ENCODE results near the gene AMELY.

The AMELY gene

DNA sequence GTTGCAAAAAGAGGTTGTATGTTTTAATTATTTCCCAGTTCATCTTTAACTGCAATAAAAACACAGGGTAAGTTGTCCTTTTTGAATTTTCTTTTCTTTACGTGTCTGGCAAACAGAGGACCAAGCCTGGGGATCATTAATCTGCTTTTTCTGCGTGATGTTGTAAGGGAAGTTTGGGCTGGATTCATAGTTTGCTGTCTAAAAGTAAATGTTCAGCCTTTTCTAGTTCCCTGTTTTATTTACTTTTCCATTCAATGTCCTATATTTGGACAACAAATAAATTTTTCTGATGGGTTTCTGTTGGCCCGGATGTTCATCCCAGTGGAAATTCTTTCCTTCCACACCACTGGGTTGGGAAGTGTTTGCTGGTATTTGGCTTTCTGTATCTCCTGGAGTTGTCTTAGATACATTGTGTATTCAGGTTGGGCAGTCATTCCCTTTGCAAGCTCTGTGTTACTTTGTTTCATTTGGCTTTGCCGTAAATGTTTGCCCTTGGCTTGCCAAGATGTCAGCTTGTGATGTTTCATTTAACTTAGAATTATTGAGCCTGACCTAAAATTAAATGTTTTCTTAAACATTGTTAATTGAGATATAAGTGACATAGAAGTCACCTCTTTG, 20.3 kb upstream of the AMELY start:
- Histone ChIP-seq H3K79me2 (no peaks in the 10 kb centered on the region), H3K36me3 (ENCODE audit: control insufficient read depth, insufficient read depth, low read length) (no peaks in the 10 kb centered on the region), H3K4me1 (no peaks in the 10 kb centered on the region), H3K27ac (no peak overlapping the region), H3K4me2 (ENCODE audit: low read length) (no peak overlapping the region), H3K4me3 (ENCODE audit: low read depth, low read length) (no peak overlapping the region), H3K9ac (no peak overlapping the region), H3K27me3 (ENCODE audit: control insufficient read depth, insufficient read depth, low read length) (no peaks in the 10 kb centered on the region), H2AFZ (no peak overlapping the region), H3K9me3 (ENCODE audit: control insufficient read depth, low read length) (no peaks in the 10 kb centered on the region)
- no peak for TF ChIP-seq CTCF (IDR thresholded peaks at IDR 0.05)

DNA sequence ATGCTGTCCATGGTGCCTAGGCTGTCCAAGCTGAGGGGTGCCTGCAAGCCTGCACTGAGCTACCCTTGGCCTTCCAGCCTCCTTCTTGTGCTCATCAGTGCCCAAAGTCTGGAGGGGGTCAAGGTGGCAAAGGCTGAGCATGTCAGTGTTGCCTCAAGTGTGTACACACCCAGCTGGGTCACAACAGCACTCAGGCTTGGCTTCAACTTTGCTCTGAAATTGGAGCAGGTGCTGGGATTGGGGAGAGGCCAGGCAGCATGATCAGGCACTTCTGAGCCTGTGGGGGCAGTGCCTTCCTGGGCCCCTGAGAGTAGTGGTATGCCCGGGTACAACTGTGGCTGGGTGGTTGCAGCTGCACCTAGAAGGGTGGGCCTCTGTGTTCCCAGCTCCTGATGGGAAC, 17.7 kb upstream of the AMELY start:
- Histone ChIP-seq H3K27me3 (ENCODE audit: control insufficient read depth, insufficient read depth, low read length) (no peaks in the 10 kb centered on the region), H3K9ac (no peak overlapping the region), H3K36me3 (ENCODE audit: control insufficient read depth, insufficient read depth, low read length) (no peaks in the 10 kb centered on the region), H3K79me2 (no peaks in the 10 kb centered on the region), H2AFZ (no peak overlapping the region), H3K4me3 (ENCODE audit: low read depth, low read length) (no peak overlapping the region), H3K4me1 (no peaks in the 10 kb centered on the region), H3K4me2 (ENCODE audit: low read length) (no peak overlapping the region), H3K9me3 (ENCODE audit: control insufficient read depth, low read length) (no peaks in the 10 kb centered on the region), H3K27ac (no peak overlapping the region)
- TF ChIP-seq CTCF (IDR thresholded peaks at IDR 0.05) = no peak

DNA sequence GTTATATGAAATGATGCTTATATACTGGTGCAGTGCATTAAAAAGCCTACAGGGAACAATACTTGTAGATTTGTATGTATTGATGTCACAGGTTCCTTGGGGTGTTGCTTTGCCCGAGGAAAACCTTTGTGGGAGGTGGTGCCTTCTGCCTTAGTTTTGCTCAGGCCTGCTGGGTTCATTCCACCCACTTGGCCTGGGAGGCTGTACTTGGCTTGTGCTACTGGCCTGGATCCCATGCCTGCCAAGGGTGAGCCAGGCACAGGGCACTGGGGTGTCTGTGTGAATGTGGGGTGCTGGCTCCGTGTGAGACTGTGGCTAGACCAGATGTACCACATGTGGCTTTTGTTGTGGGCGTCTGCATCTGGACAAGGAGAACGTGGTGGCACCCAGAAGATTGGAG, 16.7 kb upstream of the AMELY start:
- Histone ChIP-seq H3K4me3 (ENCODE audit: low read depth, low read length) (no peak overlapping the region), H3K4me1 (no peaks in the 10 kb centered on the region), H3K27me3 (ENCODE audit: control insufficient read depth, insufficient read depth, low read length) (no peaks in the 10 kb centered on the region), H3K9me3 (ENCODE audit: control insufficient read depth, low read length) (no peaks in the 10 kb centered on the region), H3K9ac (no peak overlapping the region), H3K4me2 (ENCODE audit: low read length) (no peak overlapping the region), H2AFZ (no peak overlapping the region), H3K36me3 (ENCODE audit: control insufficient read depth, insufficient read depth, low read length) (no peaks in the 10 kb centered on the region), H3K27ac (no peak overlapping the region), H3K79me2 (no peaks in the 10 kb centered on the region)
- no peak for TF ChIP-seq CTCF (IDR thresholded peaks at IDR 0.05)

- Histone ChIP-seq H3K4me2 (ENCODE audit: low read length) (no peak overlapping the region), H3K27me3 (ENCODE audit: control insufficient read depth, insufficient read depth, low read length) (no peaks in the 10 kb centered on the region), H3K79me2 (no peaks in the 10 kb centered on the region), H3K9ac (no peak overlapping the region), H3K9me3 (ENCODE audit: control insufficient read depth, low read length) (no peaks in the 10 kb centered on the region), H2AFZ (no peak overlapping the region), H3K4me3 (ENCODE audit: low read depth, low read length) (no peak overlapping the region), H3K27ac (no peak overlapping the region), H3K4me1 (no peaks in the 10 kb centered on the region), H3K36me3 (ENCODE audit: control insufficient read depth, insufficient read depth, low read length) (no peaks in the 10 kb centered on the region)
- no peak for TF ChIP-seq CTCF (IDR thresholded peaks at IDR 0.05)
Measured at GRCh38 chrY:6921061-6921460, 9.5 kb upstream of the AMELY start.

DNA sequence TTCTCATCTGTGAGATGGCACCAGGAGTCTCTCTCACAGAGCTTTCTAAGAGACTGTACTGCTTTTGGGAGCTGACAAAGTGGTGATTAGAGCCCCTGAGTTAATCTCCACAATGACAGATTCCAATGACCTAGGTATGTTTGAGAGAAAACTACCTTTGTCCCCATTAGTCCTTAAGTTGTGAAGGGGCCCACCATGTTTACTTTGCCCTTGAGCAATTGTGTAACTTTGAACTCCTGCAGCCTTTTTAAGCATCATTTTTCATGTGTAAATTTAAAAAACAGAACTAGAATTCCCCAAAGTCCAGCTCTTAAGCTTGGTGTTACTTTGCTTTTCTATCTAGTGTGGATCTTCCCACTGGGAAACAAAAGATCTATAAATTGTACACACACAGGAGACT, 1.8 kb upstream of the AMELY start:
- Histone ChIP-seq H3K4me1 (no peaks in the 10 kb centered on the region), H3K36me3 (ENCODE audit: control insufficient read depth, insufficient read depth, low read length) (no peaks in the 10 kb centered on the region), H3K9me3 (ENCODE audit: control insufficient read depth, low read length) (no peaks in the 10 kb centered on the region), H3K4me3 (ENCODE audit: low read depth, low read length) (no peak overlapping the region), H3K9ac (no peak overlapping the region), H2AFZ (no peak overlapping the region), H3K4me2 (ENCODE audit: low read length) (no peak overlapping the region), H3K79me2 (no peaks in the 10 kb centered on the region), H3K27me3 (ENCODE audit: control insufficient read depth, insufficient read depth, low read length) (no peaks in the 10 kb centered on the region), H3K27ac (no peak overlapping the region)
- no peak for TF ChIP-seq CTCF (IDR thresholded peaks at IDR 0.05)

All from parathyroid adenoma (tissue), 2 donors.